Measurements from ENCODE around the gene NRAP.

Gene NRAP

GRCh38 chr10:113613977-113614690, 49.7 kb downstream of the NRAP start:
- no peaks in the 10 kb centered on the region for H3K9me3 Mint-ChIP-seq (ENCODE audit: low read depth)
- H3K27me3 Mint-ChIP-seq = peaks cover 22% of the 10 kb centered on the region
- no peaks in the 10 kb centered on the region for H3K4me1 Mint-ChIP-seq (ENCODE audit: low read depth)
- H3K27ac Mint-ChIP-seq = no peak overlapping the region
- H3K36me3 Mint-ChIP-seq = no peaks in the 10 kb centered on the region
- no peak overlapping the region for H3K4me3 Mint-ChIP-seq

GRCh38 chr10:113613427-113613826, 50.4 kb downstream of the NRAP start:
- no peaks in the 10 kb centered on the region for H3K9me3 Mint-ChIP-seq (ENCODE audit: low read depth)
- peaks cover 21% of the 10 kb centered on the region for H3K27me3 Mint-ChIP-seq
- H3K4me3 Mint-ChIP-seq = no peak overlapping the region
- no peaks in the 10 kb centered on the region for H3K36me3 Mint-ChIP-seq
- H3K4me1 Mint-ChIP-seq (ENCODE audit: low read depth) = no peaks in the 10 kb centered on the region
- no peak overlapping the region for H3K27ac Mint-ChIP-seq

- H3K9me3 Mint-ChIP-seq (ENCODE audit: low read depth) = no peaks in the 10 kb centered on the region
- H3K27ac Mint-ChIP-seq = no peak overlapping the region
- H3K36me3 Mint-ChIP-seq = no peaks in the 10 kb centered on the region
- H3K27me3 Mint-ChIP-seq = peaks cover 25% of the 10 kb centered on the region
- no peak overlapping the region for H3K4me3 Mint-ChIP-seq
- H3K4me1 Mint-ChIP-seq (ENCODE audit: low read depth) = no peaks in the 10 kb centered on the region
Observed at GRCh38 chr10:113612154-113612553, 51.7 kb downstream of the NRAP start.

GRCh38 chr10:113610631-113611601, 52.9 kb downstream of the NRAP start:
- H3K4me1 Mint-ChIP-seq (ENCODE audit: low read depth) = no peaks in the 10 kb centered on the region
- H3K4me3 Mint-ChIP-seq = no peak overlapping the region
- H3K27me3 Mint-ChIP-seq = peaks cover 19% of the 10 kb centered on the region
- H3K36me3 Mint-ChIP-seq = no peaks in the 10 kb centered on the region
- no peak overlapping the region for H3K27ac Mint-ChIP-seq
- H3K9me3 Mint-ChIP-seq (ENCODE audit: low read depth) = no peaks in the 10 kb centered on the region

GRCh38 chr10:113609704-113610108, 54.1 kb downstream of the NRAP start:
- Mint-ChIP-seq H3K27me3 (peaks cover 19% of the 10 kb centered on the region), H3K27ac (no peak overlapping the region), H3K4me3 (no peak overlapping the region), H3K36me3 (no peaks in the 10 kb centered on the region), H3K9me3 (ENCODE audit: low read depth) (no peaks in the 10 kb centered on the region), H3K4me1 (ENCODE audit: low read depth) (no peaks in the 10 kb centered on the region)

- no peak overlapping the region for H3K27ac Mint-ChIP-seq
- H3K9me3 Mint-ChIP-seq (ENCODE audit: low read depth) = no peaks in the 10 kb centered on the region
- peaks cover 12% of the 10 kb centered on the region for H3K27me3 Mint-ChIP-seq
- H3K36me3 Mint-ChIP-seq = no peaks in the 10 kb centered on the region
- H3K4me1 Mint-ChIP-seq (ENCODE audit: low read depth) = no peaks in the 10 kb centered on the region
- no peak overlapping the region for H3K4me3 Mint-ChIP-seq
Observed at GRCh38 chr10:113605268-113605978, 58.4 kb downstream of the NRAP start.

GRCh38 chr10:113604572-113604971, 59.3 kb downstream of the NRAP start:
- Mint-ChIP-seq H3K27ac (no peak overlapping the region), H3K4me3 (no peak overlapping the region), H3K27me3 (peaks cover 12% of the 10 kb centered on the region), H3K36me3 (no peaks in the 10 kb centered on the region), H3K4me1 (ENCODE audit: low read depth) (no peaks in the 10 kb centered on the region), H3K9me3 (ENCODE audit: low read depth) (no peaks in the 10 kb centered on the region)

- H3K4me3 Mint-ChIP-seq = no peak overlapping the region
- H3K36me3 Mint-ChIP-seq = no peaks in the 10 kb centered on the region
- H3K27me3 Mint-ChIP-seq = peaks cover 8% of the 10 kb centered on the region
- H3K27ac Mint-ChIP-seq = no peak overlapping the region
- no peaks in the 10 kb centered on the region for H3K4me1 Mint-ChIP-seq (ENCODE audit: low read depth)
- no peaks in the 10 kb centered on the region for H3K9me3 Mint-ChIP-seq (ENCODE audit: low read depth)
Observed at GRCh38 chr10:113603057-113603777, 60.6 kb downstream of the NRAP start.

GRCh38 chr10:113600569-113600968, 63.3 kb downstream of the NRAP start:
- Mint-ChIP-seq H3K27me3 (peaks cover 1% of the 10 kb centered on the region), H3K9me3 (ENCODE audit: low read depth) (no peaks in the 10 kb centered on the region), H3K4me3 (no peak overlapping the region), H3K4me1 (ENCODE audit: low read depth) (no peaks in the 10 kb centered on the region), H3K27ac (no peak overlapping the region), H3K36me3 (no peaks in the 10 kb centered on the region)

GRCh38 chr10:113594652-113595051, 69.2 kb downstream of the NRAP start:
- H3K4me1 Mint-ChIP-seq (ENCODE audit: low read depth) = no peaks in the 10 kb centered on the region
- no peaks in the 10 kb centered on the region for H3K9me3 Mint-ChIP-seq (ENCODE audit: low read depth)
- H3K27me3 Mint-ChIP-seq = peaks cover 3% of the 10 kb centered on the region

GRCh38 chr10:113592380-113592779, 71.5 kb downstream of the NRAP start:
- Mint-ChIP-seq H3K4me1 (ENCODE audit: low read depth) (no peaks in the 10 kb centered on the region), H3K9me3 (ENCODE audit: low read depth) (no peaks in the 10 kb centered on the region), H3K36me3 (no peaks in the 10 kb centered on the region), H3K27ac (no peak overlapping the region), H3K27me3 (peaks cover 3% of the 10 kb centered on the region), H3K4me3 (no peak overlapping the region)

More at GRCh38 chr10:113594652-113595051, 69.2 kb downstream of the NRAP start:
- H3K27ac Mint-ChIP-seq = no peak overlapping the region
- no peak overlapping the region for H3K4me3 Mint-ChIP-seq
- no peaks in the 10 kb centered on the region for H3K36me3 Mint-ChIP-seq

GRCh38 chr10:113590581-113590980, 73.3 kb downstream of the NRAP start:
- no peaks in the 10 kb centered on the region for H3K36me3 Mint-ChIP-seq
- H3K9me3 Mint-ChIP-seq (ENCODE audit: low read depth) = no peaks in the 10 kb centered on the region
- H3K4me3 Mint-ChIP-seq = no peak overlapping the region
- H3K27ac Mint-ChIP-seq = no peak overlapping the region
- H3K27me3 Mint-ChIP-seq = peaks cover 2% of the 10 kb centered on the region
- H3K4me1 Mint-ChIP-seq (ENCODE audit: low read depth) = no peaks in the 10 kb centered on the region

GRCh38 chr10:113589201-113589770, 74.6 kb downstream of the NRAP start:
- Mint-ChIP-seq H3K27ac (peak overlapping the region; percentile 22), H3K4me3 (no peak overlapping the region), H3K36me3 (no peaks in the 10 kb centered on the region), H3K9me3 (ENCODE audit: low read depth) (no peaks in the 10 kb centered on the region), H3K4me1 (ENCODE audit: low read depth) (no peaks in the 10 kb centered on the region), H3K27me3 (peaks cover 4% of the 10 kb centered on the region)

- Mint-ChIP-seq H3K4me1 (ENCODE audit: low read depth) (no peaks in the 10 kb centered on the region), H3K36me3 (no peaks in the 10 kb centered on the region), H3K4me3 (no peak overlapping the region), H3K9me3 (ENCODE audit: low read depth) (no peaks in the 10 kb centered on the region), H3K27me3 (peaks cover 2% of the 10 kb centered on the region), H3K27ac (no peak overlapping the region)
Observed at GRCh38 chr10:113585949-113586348, 77.9 kb downstream of the NRAP start.

Data from activated naive CD8-positive, alpha-beta T cell (primary cell).